Type B pancreatic cell (in vitro differentiated cells): ENCODE data around the gene PAPOLA. TPM values are rescaled to one million over a fixed set of nuclear protein-coding genes. Genes with fewer than 3 reads are reported as not detected.
"Not testable (repeated sequence)": the region's sequence is repeated elsewhere in the genome, so short reads cannot be mapped to it uniquely, and the experiment has no call there.

Experiments used
- DNase-seq: peaks from one replicate; pipeline ENCODE4 v3.0.0; 2021; ENCODE audit warnings: mixed read lengths; ENCODE audit not compliant: unreplicated experiment; ENCODE audit errors: extremely low spot score
- H3K27ac Mint-ChIP-seq: 2 replicates; pipeline ENCODE4 v1.8.0; 2021; ENCODE audit warnings: mild to moderate bottlenecking, mixed read lengths
- H3K27me3 Mint-ChIP-seq: 2 replicates; pipeline ENCODE4 v1.8.0; 2021; ENCODE audit warnings: mixed read lengths
- H3K36me3 Mint-ChIP-seq: 2 replicates; pipeline ENCODE4 v1.8.0; 2021; ENCODE audit warnings: mixed read lengths
- H3K4me1 Mint-ChIP-seq: one replicate; pipeline ENCODE4 v1.8.0; 2021; ENCODE audit warnings: mixed read lengths; ENCODE audit not compliant: unreplicated experiment
- H3K4me3 Mint-ChIP-seq: 2 replicates; pipeline ENCODE4 v1.8.0; 2021; ENCODE audit warnings: mild to moderate bottlenecking, mixed read lengths
- H3K9me3 Mint-ChIP-seq: 2 replicates; pipeline ENCODE4 v1.8.0; 2021; ENCODE audit warnings: mixed read lengths
- CTCF ChIP-seq: fragments of 200-600 bp; sonication (generic); conservative IDR thresholded peaks from 2 replicates; pipeline ENCODE4 v1.5.0; 2021; ENCODE audit warnings: antibody characterized with exemption, mild to moderate bottlenecking
- total RNA-seq: library from RNA; stranded (reverse); gene quantifications from 2 replicates; pipeline ENCODE4 v1.2.1, GENCODE V29; 2021; ENCODE audit warnings: low replicate concordance

PAPOLA gene
- total RNA-seq, 1 donor from 2014 or later: 210 TPM

GRCh38 chr14:96464136-96464535 lies 38.0 kb upstream of the PAPOLA start:
- H3K4me1 Mint-ChIP-seq: peaks cover 9% of the 10 kb centered on the region
- DNase-seq: no peak
- TF ChIP-seq CTCF: no peak
- no peak overlapping the region for H3K4me3 Mint-ChIP-seq
- no peaks in the 10 kb centered on the region for H3K9me3 Mint-ChIP-seq
- H3K27me3 Mint-ChIP-seq: no peaks in the 10 kb centered on the region
- H3K36me3 Mint-ChIP-seq: peaks cover 3% of the 10 kb centered on the region
- H3K27ac Mint-ChIP-seq: no peak overlapping the region

GRCh38 chr14:96466918-96467317 lies 35.3 kb upstream of the PAPOLA start:
- Mint-ChIP-seq H3K27ac (no peak overlapping the region), H3K9me3 (no peaks in the 10 kb centered on the region), H3K27me3 (no peaks in the 10 kb centered on the region), H3K4me1 (peaks cover 6% of the 10 kb centered on the region), H3K36me3 (peaks cover 3% of the 10 kb centered on the region), H3K4me3 (no peak overlapping the region)
- DNase-seq: no peak
- no peak for TF ChIP-seq CTCF

GRCh38 chr14:96470331-96470730 lies 31.9 kb upstream of the PAPOLA start:
- Mint-ChIP-seq H3K4me3 (no peak overlapping the region), H3K4me1 (peaks cover 11% of the 10 kb centered on the region), H3K36me3 (no peaks in the 10 kb centered on the region), H3K27me3 (no peaks in the 10 kb centered on the region), H3K9me3 (no peaks in the 10 kb centered on the region), H3K27ac (no peak overlapping the region)
- no peak for TF ChIP-seq CTCF
- no peak for DNase-seq

- H3K27ac Mint-ChIP-seq, DNase-seq, H3K4me3 Mint-ChIP-seq, H3K9me3 Mint-ChIP-seq, H3K27me3 Mint-ChIP-seq, H3K36me3 Mint-ChIP-seq: not testable (repeated sequence)
- H3K4me1 Mint-ChIP-seq: peaks cover 11% of the 10 kb centered on the region
Observed at GRCh38 chr14:96470967-96471366, 31.2 kb upstream of the PAPOLA start.

GRCh38 chr14:96478119-96478518 lies 24.1 kb upstream of the PAPOLA start:
- Mint-ChIP-seq H3K9me3 (no peaks in the 10 kb centered on the region), H3K27me3 (no peaks in the 10 kb centered on the region), H3K4me1 (peaks cover 11% of the 10 kb centered on the region), H3K4me3 (no peak overlapping the region), H3K36me3 (no peaks in the 10 kb centered on the region), H3K27ac (no peak overlapping the region)
- TF ChIP-seq CTCF: no peak
- DNase-seq: no peak

- H3K4me3 Mint-ChIP-seq: no peak overlapping the region
- no peak overlapping the region for H3K27ac Mint-ChIP-seq
- no peak for DNase-seq
- H3K4me1 Mint-ChIP-seq: peaks cover 5% of the 10 kb centered on the region
- peaks cover 3% of the 10 kb centered on the region for H3K36me3 Mint-ChIP-seq
- no peaks in the 10 kb centered on the region for H3K27me3 Mint-ChIP-seq
- H3K9me3 Mint-ChIP-seq: no peaks in the 10 kb centered on the region
- TF ChIP-seq CTCF: no peak
Observed at GRCh38 chr14:96479435-96480146, 22.6 kb upstream of the PAPOLA start.
